HepG2 (cell line): Measurements from ENCODE around the gene PRDX5. TPM values are rescaled to one million over a fixed set of nuclear protein-coding genes. Genes with fewer than 3 reads are reported as not detected.

Experiments used
- ATAC-seq: fragments of 200-7000 bp; cut with Tn5 transposase; 3 replicates; pipeline ENCODE4 v1.9.1; 2020; ENCODE audit warnings: mild to moderate bottlenecking, moderate library complexity
- BruUV-seq: library from RNA; stranded (reverse); fragments of 400-500 nt; replicated peaks from 2 replicates; lab custom pipeline; 2021; lab: Mats Ljungman, UMichigan
- CTCF ChIA-PET: fragments of 300-600 bp; formaldehyde crosslinking; extraction: SDS; loops from one replicate; lab custom pipeline; 2021; ENCODE audit warnings: low total read pairs, inconsistent platforms, low intra/inter-chr PET ratio; lab: Yijun Ruan, JAX
- POLR2A ChIA-PET: fragments of 350-600 bp; sonication (Branson Sonifier 250); formaldehyde crosslinking; loops from one replicate; lab custom pipeline; 2020; ENCODE audit warnings: antibody characterized with exemption, inconsistent platforms; lab: Yijun Ruan, JAX
- DNase-seq: peaks from one replicate; pipeline ENCODE4 v3.0.0-alpha.2; 2015; ENCODE audit warnings: low spot score
- FAIRE-seq: peaks from 3 replicates; lab custom pipeline; 2011; peaks lifted over from hg19 to GRCh38; lab: Jason Lieb, UNC
- H2AFZ ChIP-seq: one replicate; pipeline ENCODE4 v1.6.1; 2011; ENCODE audit warnings: low read length, inconsistent platforms
- H3K27ac ChIP-seq: fragments of 300-600 bp; 3 replicates; pipeline ENCODE4 v1.8.0; 2011; ENCODE audit warnings: mixed run types, mild to moderate bottlenecking, mixed read lengths, low read length, inconsistent platforms; ENCODE audit not compliant: insufficient read depth; ENCODE audit errors: extremely low read length
- H3K27me3 ChIP-seq, 2 experiments: fragments of 200-600 bp in 1 of 2; 2 replicates in 1 of 2; 3 replicates in 1 of 2; pipeline versions ENCODE4 v1.6.0 to v1.8.0; 2011; ENCODE audit warnings: low read length in 2 of 2, mild to moderate bottlenecking in 2 of 2, moderate library complexity in 2 of 2, inconsistent platforms in 1 of 2; ENCODE audit not compliant: insufficient read depth in 2 of 2, control insufficient read depth in 1 of 2
- H3K36me3 ChIP-seq, 2 experiments: fragments of 200-600 bp in 1 of 2; replicated peaks in 1 of 2; 2 replicates in 1 of 2; 3 replicates in 1 of 2; pipeline versions ENCODE4 v1.5.1 to v1.8.0; 2011; ENCODE audit warnings: low read length in 2 of 2, inconsistent platforms in 1 of 2; ENCODE audit not compliant: insufficient read depth in 2 of 2, control insufficient read depth in 1 of 2
- H3K4me1 ChIP-seq: 2 replicates; pipeline ENCODE4 v1.5.1; 2012; ENCODE audit warnings: low read length, inconsistent platforms; ENCODE audit not compliant: insufficient read depth
- H3K4me2 ChIP-seq: 2 replicates; pipeline ENCODE4 v1.6.0; 2011; ENCODE audit warnings: low read depth, low read length, inconsistent platforms
- H3K4me3 ChIP-seq, 3 experiments: fragments of 200-600 bp in 1 of 3; sonication (generic), shearing (Covaris generic) in 1 of 3; replicated peaks in 1 of 3; 2 replicates each; pipeline ENCODE4 v1.5.1; 2011 to 2016; ENCODE audit warnings: low read length in 3 of 3, inconsistent platforms in 2 of 3, low read depth in 2 of 3, mild to moderate bottlenecking in 2 of 3, control low read depth in 1 of 3, mixed read lengths in 1 of 3; ENCODE audit not compliant: insufficient read depth in 1 of 3
- H3K79me2 ChIP-seq: one replicate; pipeline ENCODE4 v1.6.1; 2011; ENCODE audit warnings: low read length, inconsistent platforms; ENCODE audit not compliant: insufficient read depth
- H3K9ac ChIP-seq: 2 replicates; pipeline ENCODE4 v1.6.0; 2011; ENCODE audit warnings: mild to moderate bottlenecking, low read depth, low read length, inconsistent platforms; ENCODE audit not compliant: insufficient read depth
- H3K9me3 ChIP-seq: 2 replicates; pipeline ENCODE4 v1.5.1; 2012; ENCODE audit warnings: mild to moderate bottlenecking, low read length
- H4K20me1 ChIP-seq: 2 replicates; pipeline ENCODE4 v1.6.0; 2011; ENCODE audit warnings: inconsistent platforms, mild to moderate bottlenecking, low read length, moderate library complexity; ENCODE audit not compliant: insufficient read depth
- EEA1 ChIP-seq: sonication (generic); formaldehyde crosslinking; IDR thresholded peaks from 2 replicates; pipeline ENCODE4 v1.5.1; 2020; ENCODE audit warnings: mild to moderate bottlenecking, missing genetic modification reagents, borderline replicate concordance
- FOSL2 ChIP-seq: sonication (generic); formaldehyde crosslinking; IDR thresholded peaks from 2 replicates; pipeline ENCODE4 v1.4.0; 2020; ENCODE audit warnings: missing genetic modification reagents
- HNF1B ChIP-seq: sonication (generic); formaldehyde crosslinking; IDR thresholded peaks from 2 replicates; pipeline ENCODE4 v1.5.1; 2020; ENCODE audit warnings: mild to moderate bottlenecking, moderate library complexity, missing genetic modification reagents
- HOXA5 ChIP-seq: sonication (generic); formaldehyde crosslinking; IDR thresholded peaks from 2 replicates; pipeline ENCODE4 v1.4.0; 2020; ENCODE audit warnings: missing genetic modification reagents
- MED1 ChIP-seq: sonication (generic); formaldehyde crosslinking; IDR thresholded peaks from 2 replicates; pipeline ENCODE4 v1.4.0; 2020; ENCODE audit warnings: missing genetic modification reagents
- TSC22D2 ChIP-seq: sonication (generic); formaldehyde crosslinking; IDR thresholded peaks from 2 replicates; pipeline ENCODE4 v1.5.1; 2020; ENCODE audit warnings: missing genetic modification reagents, mild to moderate bottlenecking, borderline replicate concordance
- ZKSCAN1 ChIP-seq: fragments of 150-350 bp; IDR thresholded peaks from 2 replicates; pipeline ENCODE4 v1.6.1; 2014; ENCODE audit warnings: low read length
- ZNF251 ChIP-seq: sonication (generic); formaldehyde crosslinking; IDR thresholded peaks from 2 replicates; pipeline ENCODE4 v1.9.0; 2021; ENCODE audit warnings: mild to moderate bottlenecking, missing genetic modification reagents
- ZNF331 ChIP-seq: sonication (generic); formaldehyde crosslinking; IDR thresholded peaks from 2 replicates; pipeline ENCODE4 v1.4.0; 2020; ENCODE audit warnings: missing genetic modification reagents
- ZNF605 ChIP-seq: sonication (generic); formaldehyde crosslinking; IDR thresholded peaks from 2 replicates; pipeline ENCODE4 v1.8.0; 2022; ENCODE audit warnings: mild to moderate bottlenecking, missing genetic modification reagents
- ZNF749 ChIP-seq: sonication (generic); formaldehyde crosslinking; IDR thresholded peaks from 2 replicates; pipeline ENCODE4 v1.8.0; 2022; ENCODE audit warnings: mild to moderate bottlenecking, missing genetic modification reagents, moderate library complexity, borderline replicate concordance
- WGBS: methylation state at CpG from one replicate; pipeline ENCODE4 v1.1.6; 2017; ENCODE audit warnings: low lambda C conversion rate; 5-methylcytosine and 5-hydroxymethylcytosine counted together
- in situ Hi-C: cut with HindIII; loops from 2 replicates; pipeline ENCODE4 v1.10.0; 2017; ENCODE audit warnings: low pct_unique_long_range_greater_than_20kb; ENCODE audit not compliant: extremely low pct_ligation_motif_present
- intact Hi-C: fragments of 100-400 bp; cut with micrococcal nuclease; formaldehyde crosslinking; loops from one replicate; pipeline ENCODE4 v1.10.0; 2022; ENCODE audit not compliant: unreplicated experiment
- polyA plus RNA-seq, 8 experiments: library from polyadenylated mRNA; depleted of rRNA in 3 of 8; stranded (reverse) in 7 of 8; unstranded in 1 of 8; fragments of >200 nt; fragmentation: Illumina TruSeq in 4 of 8; extraction: Trizol in 4 of 8; gene quantifications; 2 replicates each; pipeline versions ENCODE4 v1.2.1 to v1.2.3, GENCODE V29; 2011 to 2016; ENCODE audit warnings: low read depth in 4 of 8, missing spikeins in 1 of 8, mixed read lengths in 1 of 8; ENCODE audit not compliant: insufficient read depth in 1 of 8
- total RNA-seq, 5 experiments: library from RNA; depleted of rRNA; stranded (reverse); fragments of >200 nt; fragmentation: Illumina TruSeq; extraction: Trizol; gene quantifications; 2 replicates each; pipeline ENCODE4 v1.2.3, GENCODE V29; 2016; ENCODE audit warnings: low read depth in 1 of 5
- TF ChIP-seq, protein P1 (sequence below), 2 experiments: IDR thresholded peaks; 2 replicates each; pipeline ENCODE4 v1.6.1; 2011 to 2012; ENCODE audit warnings: low read length in 2 of 2, borderline replicate concordance in 1 of 2, low read depth in 1 of 2, mild to moderate bottlenecking in 1 of 2, moderate library complexity in 1 of 2
- TF ChIP-seq, protein P2 (sequence below): sonication (generic); formaldehyde crosslinking; IDR thresholded peaks from 2 replicates; pipeline ENCODE4 v1.5.0; 2020; ENCODE audit warnings: missing genetic modification reagents

PRDX5 gene
- total and polyA plus RNA-seq, 2 of the 13 experiments (the other 11 are each of a cell fraction or from before 2014, with no cell fraction given), result 215 to 311 TPM

DNA sequence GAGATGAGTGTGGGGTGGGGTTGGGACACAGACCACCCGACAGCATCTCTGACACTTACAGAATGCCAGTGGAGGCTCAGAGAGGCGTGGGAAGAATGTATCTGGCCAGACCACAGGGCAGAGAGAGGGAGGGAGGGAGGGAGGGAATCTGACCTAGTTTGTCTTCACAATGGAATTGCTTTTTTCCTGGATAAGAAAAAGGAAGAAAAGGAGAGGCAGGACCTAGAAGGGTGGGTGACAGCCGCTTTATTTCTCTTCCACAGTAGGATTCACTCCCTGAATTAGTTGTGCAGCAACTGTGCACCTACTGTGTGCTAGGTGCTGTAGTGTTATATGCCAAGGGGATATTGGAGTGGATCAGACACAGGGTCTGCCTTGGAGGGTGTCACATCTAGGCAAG is 23.1 kb upstream of the PRDX5 start:
- no peak for FAIRE-seq
- H3K4me1 ChIP-seq, result peaks cover 6% of the 10 kb centered on the region
- in situ Hi-C loops, result no loop called here
- DNase-seq, result no peak
- TF ChIP-seq, protein P1, sequence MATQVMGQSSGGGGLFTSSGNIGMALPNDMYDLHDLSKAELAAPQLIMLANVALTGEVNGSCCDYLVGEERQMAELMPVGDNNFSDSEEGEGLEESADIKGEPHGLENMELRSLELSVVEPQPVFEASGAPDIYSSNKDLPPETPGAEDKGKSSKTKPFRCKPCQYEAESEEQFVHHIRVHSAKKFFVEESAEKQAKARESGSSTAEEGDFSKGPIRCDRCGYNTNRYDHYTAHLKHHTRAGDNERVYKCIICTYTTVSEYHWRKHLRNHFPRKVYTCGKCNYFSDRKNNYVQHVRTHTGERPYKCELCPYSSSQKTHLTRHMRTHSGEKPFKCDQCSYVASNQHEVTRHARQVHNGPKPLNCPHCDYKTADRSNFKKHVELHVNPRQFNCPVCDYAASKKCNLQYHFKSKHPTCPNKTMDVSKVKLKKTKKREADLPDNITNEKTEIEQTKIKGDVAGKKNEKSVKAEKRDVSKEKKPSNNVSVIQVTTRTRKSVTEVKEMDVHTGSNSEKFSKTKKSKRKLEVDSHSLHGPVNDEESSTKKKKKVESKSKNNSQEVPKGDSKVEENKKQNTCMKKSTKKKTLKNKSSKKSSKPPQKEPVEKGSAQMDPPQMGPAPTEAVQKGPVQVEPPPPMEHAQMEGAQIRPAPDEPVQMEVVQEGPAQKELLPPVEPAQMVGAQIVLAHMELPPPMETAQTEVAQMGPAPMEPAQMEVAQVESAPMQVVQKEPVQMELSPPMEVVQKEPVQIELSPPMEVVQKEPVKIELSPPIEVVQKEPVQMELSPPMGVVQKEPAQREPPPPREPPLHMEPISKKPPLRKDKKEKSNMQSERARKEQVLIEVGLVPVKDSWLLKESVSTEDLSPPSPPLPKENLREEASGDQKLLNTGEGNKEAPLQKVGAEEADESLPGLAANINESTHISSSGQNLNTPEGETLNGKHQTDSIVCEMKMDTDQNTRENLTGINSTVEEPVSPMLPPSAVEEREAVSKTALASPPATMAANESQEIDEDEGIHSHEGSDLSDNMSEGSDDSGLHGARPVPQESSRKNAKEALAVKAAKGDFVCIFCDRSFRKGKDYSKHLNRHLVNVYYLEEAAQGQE (IDR thresholded peaks at IDR 0.05; ENCODE audit: borderline replicate concordance in 1 of 2, low read depth in 1 of 2, low read length in 2 of 2), result no peak
- TF ChIP-seq ZKSCAN1, result peak; percentile 62; the same call in 1 of the 2 replicates
- BruUV-seq, result no TSS peak
- WGBS, result 23% methylated on average over 3 of the region's 3 CpGs
- H3K4me2 ChIP-seq, result no peak overlapping the region
- ATAC-seq, result no peak
- ChIA-PET POLR2A (no interaction called here), CTCF (no interaction called here)
- no peak overlapping the region for H3K4me3 ChIP-seq
- H3K9me3 ChIP-seq, result no peaks in the 10 kb centered on the region
- 0 out of 2 replicates have a peak, but pooled peaks cover 5% of the 10 kb centered on the region for H4K20me1 ChIP-seq
- no peaks in the 10 kb centered on the region for H3K36me3 ChIP-seq
- H3K27me3 ChIP-seq, result peaks cover 39 to 92% of the 10 kb centered on the region in 2 experiments
- H2AFZ ChIP-seq, result no peak overlapping the region
- no peak overlapping the region for H3K9ac ChIP-seq
- intact Hi-C loops, result no loop called here
- H3K79me2 ChIP-seq, result no peaks in the 10 kb centered on the region
- no peak overlapping the region for H3K27ac ChIP-seq

DNA sequence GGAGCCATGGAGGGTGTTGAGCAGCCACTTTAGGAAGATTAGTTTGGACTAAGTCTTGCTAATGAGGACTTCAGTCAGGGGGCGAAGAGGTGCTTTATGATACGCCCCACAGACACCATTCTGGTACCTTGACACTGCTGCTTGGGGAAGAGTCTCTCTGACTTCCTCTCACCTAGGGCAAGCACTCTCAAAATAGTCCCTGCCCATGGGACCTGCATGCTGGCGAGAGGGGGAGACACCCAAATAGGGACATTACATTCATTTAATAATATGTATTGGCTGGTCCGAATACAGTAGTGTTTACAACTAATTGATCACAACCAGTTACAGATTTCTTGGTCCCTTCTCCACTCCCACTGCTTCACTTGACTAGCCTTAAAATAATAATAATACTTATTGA is 22.2 kb upstream of the PRDX5 start:
- H3K27me3 ChIP-seq, result peaks cover 38 to 94% of the 10 kb centered on the region in 2 experiments
- WGBS, result 27% methylated on average over 4 of the region's 4 CpGs
- no peak for TF ChIP-seq HNF1B
- no peak for TF ChIP-seq ZNF605 (CRISPR knock-in tag)
- no peak for TF ChIP-seq ZNF749 (CRISPR knock-in tag)
- TF ChIP-seq MED1 (CRISPR knock-in tag), result no peak
- TF ChIP-seq EEA1, result no peak
- TF ChIP-seq HOXA5 (CRISPR knock-in tag), result no peak
- no peak for TF ChIP-seq ZNF331 (CRISPR knock-in tag)
- TF ChIP-seq TSC22D2 (CRISPR knock-in tag), result no peak
- no peak for TF ChIP-seq FOSL2
- TF ChIP-seq ZNF251 (CRISPR knock-in tag), result no peak
- TF ChIP-seq, protein P2, sequence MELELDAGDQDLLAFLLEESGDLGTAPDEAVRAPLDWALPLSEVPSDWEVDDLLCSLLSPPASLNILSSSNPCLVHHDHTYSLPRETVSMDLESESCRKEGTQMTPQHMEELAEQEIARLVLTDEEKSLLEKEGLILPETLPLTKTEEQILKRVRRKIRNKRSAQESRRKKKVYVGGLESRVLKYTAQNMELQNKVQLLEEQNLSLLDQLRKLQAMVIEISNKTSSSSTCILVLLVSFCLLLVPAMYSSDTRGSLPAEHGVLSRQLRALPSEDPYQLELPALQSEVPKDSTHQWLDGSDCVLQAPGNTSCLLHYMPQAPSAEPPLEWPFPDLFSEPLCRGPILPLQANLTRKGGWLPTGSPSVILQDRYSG (CRISPR knock-in tag), result no peak

More for the DNA sequence above, 22.2 kb upstream of the PRDX5 start:
- Histone ChIP-seq H3K9me3 (no peaks in the 10 kb centered on the region), H3K4me2 (no peak overlapping the region), H4K20me1 (0 out of 2 replicates have a peak, but pooled peaks cover 5% of the 10 kb centered on the region), H3K36me3 (no peaks in the 10 kb centered on the region), H3K27ac (no peak overlapping the region), H3K79me2 (no peaks in the 10 kb centered on the region), H3K9ac (no peak overlapping the region), H2AFZ (no peak overlapping the region), H3K4me1 (peaks cover 15% of the 10 kb centered on the region), H3K4me3 (no peak overlapping the region)
- no peak for DNase-seq
- ChIA-PET CTCF (no interaction called here), POLR2A (no interaction called here)
- BruUV-seq, result no TSS peak
- intact Hi-C loops (no loop called here), in situ Hi-C loops (no loop called here)
- no peak for FAIRE-seq
- no peak for ATAC-seq
